GM18505 (cell line): ENCODE measurements around the gene SPACDR.

Source experiments
- ATAC-seq: cut with Tn5 transposase; IDR thresholded peaks from one replicate; pipeline ENCODE4 v1.9.1; 2021; ENCODE audit not compliant: unreplicated experiment
- POLR2A ChIP-seq: IDR thresholded peaks from 4 replicates; pipeline ENCODE4 v1.6.1; 2011; ENCODE audit warnings: borderline replicate concordance; ENCODE audit not compliant: insufficient read depth, insufficient read length; ENCODE audit errors: extremely low read depth

Gene SPACDR

DNA sequence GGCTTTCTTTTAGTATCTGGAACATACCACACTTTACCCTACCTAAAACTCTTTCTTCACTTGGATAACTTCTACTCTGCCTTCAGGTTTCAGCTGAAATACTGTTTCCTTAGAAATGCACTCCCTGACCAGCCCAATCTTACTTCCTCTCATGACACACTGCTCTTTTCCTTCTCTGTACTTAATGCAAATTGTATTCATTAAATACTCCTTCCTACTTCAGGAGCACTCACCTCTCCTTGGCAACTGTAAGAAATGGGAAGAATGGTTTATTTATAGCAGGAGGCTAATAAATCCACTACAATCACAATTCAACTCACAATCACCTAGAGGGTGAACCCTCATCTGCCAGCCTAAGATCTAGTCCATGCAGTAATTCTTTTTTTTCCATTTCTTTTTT, 50.7 kb downstream of the SPACDR start:
- TF ChIP-seq POLR2A = no peak
- ATAC-seq = no peak

- ATAC-seq = no peak
- TF ChIP-seq POLR2A = no peak
These were observed 53.0 kb downstream of the SPACDR start for GRCh38 chr7:100411101-100411500.

DNA sequence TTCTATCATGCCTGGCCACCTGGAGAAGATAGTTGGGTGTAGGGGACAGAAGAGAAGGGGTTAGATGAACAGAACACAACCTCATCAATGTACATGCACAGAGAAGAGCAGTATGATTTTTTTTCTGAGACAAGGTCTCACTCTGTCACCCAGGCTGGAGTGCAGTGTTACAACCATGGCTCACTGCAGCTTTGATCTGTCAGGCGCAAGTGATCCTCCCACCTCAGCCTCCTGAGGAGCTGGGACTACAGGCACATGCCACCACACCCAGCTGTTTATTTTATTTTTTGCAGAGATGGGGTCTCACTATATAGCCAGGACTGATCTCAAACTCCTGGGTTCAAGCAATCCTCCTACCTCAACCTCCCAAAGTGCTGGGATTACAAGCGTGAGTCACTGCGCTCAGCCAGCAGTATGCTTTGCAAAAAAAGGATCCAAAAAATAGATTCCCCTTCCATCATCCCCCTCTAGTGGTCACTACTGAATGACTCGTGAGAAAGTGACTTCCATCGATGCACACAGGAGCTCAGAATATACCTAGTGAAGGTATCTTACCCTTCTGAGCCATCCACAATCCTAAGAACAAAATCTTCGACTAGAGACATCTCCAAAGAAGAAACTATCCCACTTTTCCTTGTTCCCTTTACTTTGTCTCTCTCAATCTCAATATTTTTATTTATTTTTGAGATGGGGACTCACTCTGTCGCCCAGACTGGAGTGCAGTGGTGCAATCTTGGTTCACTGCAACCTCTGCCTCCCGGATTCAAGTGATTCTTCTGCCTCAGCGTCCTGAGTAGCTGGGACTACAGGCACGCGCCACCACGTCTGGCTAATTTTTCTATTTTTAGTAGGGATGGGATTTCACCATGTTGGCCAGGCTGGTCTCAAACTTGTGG, 56.5 kb downstream of the SPACDR start:
- no peak for ATAC-seq
- no peak for TF ChIP-seq POLR2A

DNA sequence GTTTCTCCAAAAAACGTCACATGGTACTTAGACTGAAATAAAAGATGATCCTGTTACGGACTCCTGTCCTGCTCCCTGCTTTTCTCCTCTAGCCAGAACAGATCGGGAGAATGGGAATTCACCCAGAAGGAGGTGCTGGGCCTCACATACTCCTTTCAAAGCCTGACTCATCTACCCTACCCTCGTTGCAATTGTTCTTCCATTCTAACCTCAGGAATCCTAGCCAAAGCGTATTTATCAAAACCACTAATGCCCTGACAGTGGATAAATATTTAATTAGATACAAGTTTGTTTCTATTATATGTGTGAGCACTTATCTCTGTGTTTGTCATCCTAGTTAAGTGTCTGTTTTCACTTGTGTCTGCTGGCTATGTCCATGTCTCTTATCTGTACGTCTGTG, 57.3 kb downstream of the SPACDR start:
- no peak for ATAC-seq
- TF ChIP-seq POLR2A = no peak
